GM06990 (cell line): ENCODE measurements around the gene FBXO30.

Source experiments
- DNase-seq: peaks from one replicate; pipeline ENCODE4 v3.0.0-alpha.2; 2011; ENCODE audit not compliant: insufficient read length; ENCODE audit errors: extremely low read depth
- H3K27me3 ChIP-seq: replicated peaks from 2 replicates; pipeline ENCODE4 v1.6.0; 2011; ENCODE audit warnings: low read length; ENCODE audit not compliant: control insufficient read depth, insufficient read depth
- H3K36me3 ChIP-seq: 2 replicates; pipeline ENCODE4 v1.5.1; 2011; ENCODE audit warnings: low read length; ENCODE audit not compliant: control insufficient read depth, insufficient read depth
- H3K4me3 ChIP-seq: replicated peaks from 2 replicates; pipeline ENCODE4 v1.5.1; 2011; ENCODE audit warnings: low read depth, mild to moderate bottlenecking, control low read depth, low read length
- TF ChIP-seq, protein P1 (sequence below): IDR thresholded peaks from 2 replicates; pipeline ENCODE4 v1.5.1; 2011; ENCODE audit warnings: low read length, control low read depth, mild to moderate bottlenecking, inconsistent platforms; ENCODE audit not compliant: insufficient read depth, poor library complexity, severe bottlenecking

The FBXO30 gene

DNA sequence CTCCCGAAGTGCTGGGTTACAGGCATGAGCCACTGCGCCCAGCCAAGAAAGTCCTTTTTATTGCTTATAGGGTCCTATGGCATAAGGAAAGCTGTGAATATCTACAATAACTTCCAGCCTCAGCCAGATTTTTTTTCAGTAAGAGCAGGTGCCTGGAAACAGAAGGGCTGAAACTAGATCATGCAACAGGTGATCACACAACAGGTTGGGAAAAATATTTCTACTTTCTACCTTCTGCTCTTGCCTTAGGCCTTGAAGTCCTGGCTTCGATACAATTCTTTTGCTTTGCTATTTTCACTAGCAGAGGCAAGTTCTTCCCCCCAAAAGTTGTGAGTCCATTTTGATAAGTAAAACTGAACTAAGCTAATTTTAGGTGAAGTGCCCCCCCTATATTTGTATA lies 9.7 kb upstream of the FBXO30 start:
- TF ChIP-seq, protein P1, sequence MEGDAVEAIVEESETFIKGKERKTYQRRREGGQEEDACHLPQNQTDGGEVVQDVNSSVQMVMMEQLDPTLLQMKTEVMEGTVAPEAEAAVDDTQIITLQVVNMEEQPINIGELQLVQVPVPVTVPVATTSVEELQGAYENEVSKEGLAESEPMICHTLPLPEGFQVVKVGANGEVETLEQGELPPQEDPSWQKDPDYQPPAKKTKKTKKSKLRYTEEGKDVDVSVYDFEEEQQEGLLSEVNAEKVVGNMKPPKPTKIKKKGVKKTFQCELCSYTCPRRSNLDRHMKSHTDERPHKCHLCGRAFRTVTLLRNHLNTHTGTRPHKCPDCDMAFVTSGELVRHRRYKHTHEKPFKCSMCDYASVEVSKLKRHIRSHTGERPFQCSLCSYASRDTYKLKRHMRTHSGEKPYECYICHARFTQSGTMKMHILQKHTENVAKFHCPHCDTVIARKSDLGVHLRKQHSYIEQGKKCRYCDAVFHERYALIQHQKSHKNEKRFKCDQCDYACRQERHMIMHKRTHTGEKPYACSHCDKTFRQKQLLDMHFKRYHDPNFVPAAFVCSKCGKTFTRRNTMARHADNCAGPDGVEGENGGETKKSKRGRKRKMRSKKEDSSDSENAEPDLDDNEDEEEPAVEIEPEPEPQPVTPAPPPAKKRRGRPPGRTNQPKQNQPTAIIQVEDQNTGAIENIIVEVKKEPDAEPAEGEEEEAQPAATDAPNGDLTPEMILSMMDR, result no peak
- Histone ChIP-seq H3K36me3 (no peaks in the 10 kb centered on the region; the same call in 1 of the 2 replicates), H3K27me3 (no peaks in the 10 kb centered on the region), H3K4me3 (no peak overlapping the region)
- no peak for DNase-seq

DNA sequence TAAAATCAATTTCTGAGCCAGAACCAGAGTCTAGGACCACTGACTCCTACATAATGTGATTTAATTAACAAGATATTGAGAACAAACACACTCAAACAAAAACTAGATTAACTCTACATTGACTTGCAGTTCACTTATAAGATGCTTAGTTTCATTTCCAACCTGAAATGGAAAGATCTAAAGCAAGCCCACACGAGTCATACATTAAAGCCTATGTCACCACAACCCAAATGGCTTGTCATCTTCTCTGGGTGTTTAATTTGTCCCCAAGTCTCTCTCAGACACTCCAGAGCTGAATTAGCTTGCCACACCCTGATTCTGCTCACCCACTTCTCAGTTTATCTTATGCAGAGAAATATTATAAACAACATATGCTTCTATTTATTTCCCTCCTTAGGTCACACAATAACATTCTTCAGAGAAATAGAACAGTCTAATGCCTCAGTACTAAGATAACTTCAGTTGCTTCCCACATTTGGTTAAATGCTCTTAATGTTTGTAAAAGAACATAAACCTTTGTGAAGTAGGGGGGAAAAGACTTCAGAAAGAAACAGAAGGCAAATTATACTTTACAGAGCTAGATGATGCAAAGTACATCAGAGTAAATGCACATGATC lies 8.8 kb upstream of the FBXO30 start:
- Histone ChIP-seq H3K27me3 (no peaks in the 10 kb centered on the region), H3K4me3 (no peak overlapping the region), H3K36me3 (no peaks in the 10 kb centered on the region; the same call in 1 of the 2 replicates)
- no peak for DNase-seq
- TF ChIP-seq, protein P1, result no peak

DNA sequence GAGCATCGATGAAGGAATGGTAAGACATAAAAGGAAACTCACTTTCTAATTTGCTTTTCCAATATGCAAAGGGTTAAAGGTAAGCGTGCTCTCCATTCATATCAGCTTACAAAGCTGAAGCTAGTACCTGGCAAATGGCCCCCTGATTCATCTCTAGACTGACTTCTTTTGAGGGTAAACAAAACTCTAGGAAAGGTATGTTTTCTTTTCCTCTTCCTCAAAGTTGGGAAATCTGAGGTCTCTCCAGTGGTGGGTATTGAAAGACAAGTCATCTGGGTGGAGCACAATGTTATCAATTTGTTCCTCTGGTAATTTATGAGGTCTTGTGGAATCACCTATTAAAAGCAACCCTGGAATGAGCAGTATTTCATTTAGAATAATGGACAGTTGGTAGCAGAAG lies 7.9 kb upstream of the FBXO30 start:
- TF ChIP-seq, protein P1, result no peak
- no peak overlapping the region for H3K4me3 ChIP-seq
- no peaks in the 10 kb centered on the region; the same call in 1 of the 2 replicates for H3K36me3 ChIP-seq
- H3K27me3 ChIP-seq, result no peaks in the 10 kb centered on the region
- no peak for DNase-seq

- no peak for DNase-seq
- no peaks in the 10 kb centered on the region for H3K27me3 ChIP-seq
- H3K36me3 ChIP-seq, result no peaks in the 10 kb centered on the region; the same call in 1 of the 2 replicates
- no peak overlapping the region for H3K4me3 ChIP-seq
- TF ChIP-seq, protein P1, result no peak
Measured at GRCh38 chr6:145819994-145820393, 5.4 kb upstream of the FBXO30 start.

- TF ChIP-seq, protein P1, result no peak
- Histone ChIP-seq H3K4me3 (no peak overlapping the region), H3K27me3 (no peaks in the 10 kb centered on the region), H3K36me3 (no peaks in the 10 kb centered on the region; the same call in 1 of the 2 replicates)
- no peak for DNase-seq
Measured at GRCh38 chr6:145818796-145819195, 4.2 kb upstream of the FBXO30 start.

DNA sequence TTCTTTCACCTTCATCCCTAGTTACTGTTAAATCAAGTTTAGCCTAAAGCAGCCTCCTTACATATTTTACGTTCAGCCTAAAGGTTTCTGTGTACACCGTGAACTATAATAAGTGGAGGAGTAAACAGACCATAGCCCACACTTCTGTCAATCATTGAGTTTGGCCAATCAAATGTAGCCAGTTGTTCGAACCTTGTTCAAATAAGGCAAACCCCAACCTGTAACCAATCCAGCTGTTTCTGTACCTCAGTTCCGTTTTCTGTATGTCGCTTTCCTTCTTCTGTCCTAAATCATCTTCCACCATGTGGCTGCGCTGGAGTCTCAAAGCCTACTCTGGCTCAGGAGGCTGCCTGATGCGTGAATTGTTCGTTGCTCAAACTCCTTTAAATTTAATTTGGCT lies 1.8 kb upstream of the FBXO30 start:
- no peaks in the 10 kb centered on the region; the same call in 1 of the 2 replicates for H3K36me3 ChIP-seq
- H3K27me3 ChIP-seq, result no peaks in the 10 kb centered on the region
- H3K4me3 ChIP-seq, result no peak overlapping the region
- TF ChIP-seq, protein P1, result no peak
- DNase-seq, result no peak
